Transverse colon (tissue), 3 donors: Measurements from ENCODE around the gene DHFR.

Source experiments
- EP300 ChIP-seq: sonication (generic); formaldehyde crosslinking; IDR thresholded peaks from one replicate; pipeline ENCODE4 v1.6.1; 2017; ENCODE audit warnings: antibody characterized with exemption, low read depth
- POLR2AphosphoS5 ChIP-seq, 3 donors: sonication (generic); formaldehyde crosslinking; IDR thresholded peaks; one replicate each; pipeline ENCODE4 v1.6.1; 2016; ENCODE audit warnings: antibody characterized with exemption in 3 of 3

DNA sequence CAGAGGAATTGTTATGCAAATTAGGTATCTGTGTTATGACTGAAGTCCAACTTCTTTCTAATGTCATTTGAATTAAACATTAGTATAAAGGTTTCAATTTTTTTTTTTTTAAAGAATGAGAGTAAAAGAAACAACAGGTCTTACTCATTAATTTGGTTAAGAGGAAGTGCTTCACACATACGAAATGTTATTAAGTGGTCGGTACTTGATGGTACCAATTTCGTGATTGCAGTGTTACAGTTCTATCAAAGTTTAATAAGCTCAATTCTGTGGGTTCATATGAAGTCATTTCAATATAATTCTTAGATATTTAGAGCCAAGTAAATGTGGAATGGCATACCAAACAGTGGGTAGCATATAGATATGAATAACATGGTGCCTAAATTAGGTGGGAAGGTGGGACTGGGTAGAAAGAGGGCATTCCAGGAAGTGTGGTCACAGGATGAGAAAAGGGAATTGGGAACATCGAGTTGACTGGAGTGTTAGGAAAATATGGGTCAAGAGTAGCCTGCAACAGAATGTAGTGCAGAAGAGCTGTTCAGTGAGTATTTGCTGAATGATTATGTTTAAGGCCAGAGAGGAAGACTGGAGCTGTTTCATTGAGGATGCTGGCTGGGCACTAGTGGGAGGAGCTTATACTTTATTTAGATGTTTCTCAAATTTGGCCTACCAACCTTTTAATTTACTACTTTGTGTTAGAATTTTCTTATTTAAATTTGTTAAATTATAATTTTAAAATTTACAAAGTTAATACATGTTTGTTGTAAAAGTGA, 34.1 kb upstream of the DHFR start:
- TF ChIP-seq POLR2AphosphoS5 (IDR thresholded peaks at IDR 0.05) (no peak), EP300 (no peak)
